ENCODE data around the gene TMEM178A.
"Not testable (repeated sequence)": the region's sequence is repeated elsewhere in the genome, so short reads cannot be mapped to it uniquely, and the experiment has no call there.

TMEM178A gene

DNA sequence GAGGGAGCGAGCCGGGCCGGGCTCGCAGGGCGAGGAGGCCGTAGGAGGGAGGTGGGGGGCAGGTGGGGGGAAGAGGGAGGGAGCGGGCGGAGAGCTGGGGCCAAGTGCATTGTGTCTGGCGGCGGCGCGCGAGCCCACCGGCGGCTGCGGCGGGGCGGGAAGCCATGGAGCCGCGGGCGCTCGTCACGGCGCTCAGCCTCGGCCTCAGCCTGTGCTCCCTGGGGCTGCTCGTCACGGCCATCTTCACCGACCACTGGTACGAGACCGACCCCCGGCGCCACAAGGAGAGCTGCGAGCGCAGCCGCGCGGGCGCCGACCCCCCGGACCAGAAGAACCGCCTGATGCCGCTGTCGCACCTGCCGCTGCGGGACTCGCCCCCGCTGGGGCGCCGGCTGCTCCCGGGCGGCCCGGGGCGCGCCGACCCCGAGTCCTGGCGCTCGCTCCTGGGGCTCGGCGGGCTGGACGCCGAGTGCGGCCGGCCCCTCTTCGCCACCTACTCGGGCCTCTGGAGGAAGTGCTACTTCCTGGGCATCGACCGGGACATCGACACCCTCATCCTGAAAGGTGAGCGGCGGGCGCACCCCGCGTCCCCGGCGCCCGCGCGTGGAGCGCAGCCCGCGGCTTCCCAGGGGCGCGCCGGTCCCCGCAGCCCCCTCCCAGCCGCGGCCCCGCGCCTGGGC is at the start of gene TMEM178A:
Gene TMEM178A, plus strand, starts transcription at position 107 of the 680 bp plus-strand sequence. Its CDS starts 58 bp downstream, at position 165.
- Histone ChIP-seq H3K27me3 (ENCODE audit: control insufficient read depth, insufficient read depth, low read length) (peaks cover 5% of the 10 kb centered on the region), H3K9ac (ENCODE audit: low read length) (no peak within 1 kb of the TSS), H3K27ac (ENCODE audit: low read depth, low read length) (no peak within 1 kb of the TSS), H3K4me1 (ENCODE audit: control insufficient read depth, insufficient read depth, low read length) (peaks cover 4% of the 10 kb centered on the region), H3K4me3 (ENCODE audit: low read length) (peak within 1 kb of the TSS; percentile 61), H3K36me3 (ENCODE audit: control insufficient read depth, insufficient read depth, low read length) (no peaks in the 10 kb centered on the region)

DNA sequence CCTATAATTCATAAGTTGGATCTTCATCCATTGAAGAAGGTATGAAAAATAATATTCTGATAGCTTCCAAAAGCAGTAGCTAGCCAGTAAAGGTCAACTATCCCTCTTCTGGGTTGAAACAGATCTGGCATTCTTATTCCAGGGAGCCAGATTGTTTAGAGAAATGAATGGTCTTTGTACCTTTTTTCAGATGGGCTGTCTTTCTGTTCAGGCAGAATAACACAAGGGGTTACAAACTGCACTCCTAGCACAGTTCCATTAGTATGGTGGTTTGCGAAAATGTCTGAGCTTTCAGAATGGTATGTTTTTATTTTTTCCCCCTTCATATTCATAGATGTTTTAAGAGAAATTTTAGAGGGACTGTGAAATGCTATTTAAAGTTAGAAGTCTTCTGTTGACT is 47.5 kb upstream of the TMEM178A start:
- no peaks in the 10 kb centered on the region for H3K36me3 ChIP-seq (ENCODE audit: control insufficient read depth, insufficient read depth, low read length)
- H3K27me3 ChIP-seq (ENCODE audit: control insufficient read depth, insufficient read depth, low read length) = no peaks in the 10 kb centered on the region
- no peak overlapping the region for H3K4me3 ChIP-seq (ENCODE audit: low read length)
- H3K4me1 ChIP-seq (ENCODE audit: control insufficient read depth, insufficient read depth, low read length) = peaks cover 2% of the 10 kb centered on the region
- H3K27ac ChIP-seq (ENCODE audit: low read depth, low read length) = no peak overlapping the region
- no peak overlapping the region for H3K9ac ChIP-seq (ENCODE audit: low read length)

DNA sequence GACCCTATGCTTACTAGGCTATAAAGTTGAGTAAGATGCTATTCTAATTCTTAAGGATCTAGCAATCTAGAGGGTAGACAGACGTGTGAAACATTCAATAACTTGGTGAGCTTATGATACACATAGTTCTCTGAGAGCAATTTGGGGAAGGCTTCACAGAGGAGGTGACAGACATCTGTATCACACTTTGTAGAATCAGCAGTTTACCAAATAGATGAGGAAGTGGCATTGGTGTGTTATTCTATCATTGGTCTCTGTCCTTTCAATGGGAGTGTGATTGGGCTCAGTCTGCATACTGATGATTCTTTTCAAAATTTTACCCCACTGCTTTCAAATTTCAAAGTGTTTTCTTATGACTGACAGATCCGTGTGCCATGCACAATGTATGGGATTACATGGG is 47.0 kb upstream of the TMEM178A start:
- H3K4me1 ChIP-seq (ENCODE audit: control insufficient read depth, insufficient read depth, low read length) = peaks cover 2% of the 10 kb centered on the region
- no peak overlapping the region for H3K9ac ChIP-seq (ENCODE audit: low read length)
- H3K36me3 ChIP-seq (ENCODE audit: control insufficient read depth, insufficient read depth, low read length) = no peaks in the 10 kb centered on the region
- H3K4me3 ChIP-seq (ENCODE audit: low read length) = no peak overlapping the region
- H3K27ac ChIP-seq (ENCODE audit: low read depth, low read length) = no peak overlapping the region
- H3K27me3 ChIP-seq (ENCODE audit: control insufficient read depth, insufficient read depth, low read length) = no peaks in the 10 kb centered on the region

DNA sequence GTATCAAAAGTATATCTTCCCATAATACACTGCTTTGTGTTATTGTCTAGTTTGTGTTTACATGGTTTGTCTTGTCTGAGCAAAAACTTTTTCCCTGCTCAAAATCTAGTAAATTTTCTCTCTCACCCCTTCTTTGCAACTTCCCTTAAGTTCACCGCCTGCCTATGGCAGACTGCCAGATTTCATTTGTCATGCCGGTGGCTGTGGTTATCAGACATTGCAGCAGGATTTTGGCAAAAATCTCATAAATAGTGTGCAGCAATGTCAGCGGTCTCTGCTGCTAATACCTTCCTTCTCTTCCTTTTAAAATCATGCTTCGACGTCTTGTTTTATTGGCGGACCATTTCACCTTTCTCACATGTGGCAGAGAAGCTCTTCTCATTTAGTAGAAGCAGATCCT is 45.6 kb upstream of the TMEM178A start:
- H3K36me3 ChIP-seq (ENCODE audit: control insufficient read depth, insufficient read depth, low read length) = no peaks in the 10 kb centered on the region
- no peaks in the 10 kb centered on the region for H3K27me3 ChIP-seq (ENCODE audit: control insufficient read depth, insufficient read depth, low read length)
- H3K27ac ChIP-seq (ENCODE audit: low read depth, low read length) = no peak overlapping the region
- no peak overlapping the region for H3K9ac ChIP-seq (ENCODE audit: low read length)
- no peak overlapping the region for H3K4me3 ChIP-seq (ENCODE audit: low read length)
- peaks cover 2% of the 10 kb centered on the region for H3K4me1 ChIP-seq (ENCODE audit: control insufficient read depth, insufficient read depth, low read length)

DNA sequence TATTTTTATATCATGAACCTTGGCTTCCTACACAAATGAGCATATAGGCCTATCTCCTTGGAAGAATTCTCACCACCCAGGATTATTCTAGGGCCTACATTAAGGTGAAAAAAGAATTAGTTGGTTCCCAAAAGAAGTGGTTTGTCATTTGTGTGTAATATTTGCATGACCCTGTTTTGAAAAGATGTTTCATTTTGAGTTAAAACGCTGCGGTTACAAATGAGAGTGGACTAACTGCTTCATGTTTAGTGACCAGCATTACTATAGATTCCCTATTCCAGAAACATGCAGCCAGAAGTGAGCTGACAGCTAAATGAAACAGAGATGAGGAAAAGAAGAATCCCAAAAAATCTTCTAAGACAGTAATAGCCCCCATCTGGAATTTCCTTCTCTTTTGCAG is 44.1 kb upstream of the TMEM178A start:
- no peaks in the 10 kb centered on the region for H3K27me3 ChIP-seq (ENCODE audit: control insufficient read depth, insufficient read depth, low read length)
- H3K9ac ChIP-seq (ENCODE audit: low read length) = no peak overlapping the region
- peaks cover 2% of the 10 kb centered on the region for H3K4me1 ChIP-seq (ENCODE audit: control insufficient read depth, insufficient read depth, low read length)
- no peaks in the 10 kb centered on the region for H3K36me3 ChIP-seq (ENCODE audit: control insufficient read depth, insufficient read depth, low read length)
- H3K4me3 ChIP-seq (ENCODE audit: low read length) = no peak overlapping the region
- no peak overlapping the region for H3K27ac ChIP-seq (ENCODE audit: low read depth, low read length)

DNA sequence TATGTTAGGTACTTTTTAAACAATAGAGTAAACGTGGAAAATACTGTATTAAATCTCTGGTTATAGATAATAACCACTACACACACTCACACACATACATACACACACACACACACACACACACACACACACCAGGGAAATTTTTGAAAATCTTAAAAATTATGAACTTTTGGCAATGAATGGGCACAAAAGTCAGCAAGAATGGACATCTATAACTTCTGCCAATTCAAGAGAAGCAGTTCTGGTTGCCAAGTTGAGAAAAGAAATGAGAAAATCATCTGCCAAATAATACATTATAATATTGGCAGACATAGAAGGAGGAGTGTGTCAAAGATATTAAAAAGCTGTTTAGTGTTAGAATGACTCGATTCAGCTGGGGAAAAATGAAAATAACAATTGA is 42.9 kb upstream of the TMEM178A start:
- no peaks in the 10 kb centered on the region for H3K27me3 ChIP-seq (ENCODE audit: control insufficient read depth, insufficient read depth, low read length)
- H3K4me1 ChIP-seq (ENCODE audit: control insufficient read depth, insufficient read depth, low read length) = peaks cover 2% of the 10 kb centered on the region
- no peak overlapping the region for H3K27ac ChIP-seq (ENCODE audit: low read depth, low read length)
- no peaks in the 10 kb centered on the region for H3K36me3 ChIP-seq (ENCODE audit: control insufficient read depth, insufficient read depth, low read length)
- no peak overlapping the region for H3K4me3 ChIP-seq (ENCODE audit: low read length)
- no peak overlapping the region for H3K9ac ChIP-seq (ENCODE audit: low read length)

DNA sequence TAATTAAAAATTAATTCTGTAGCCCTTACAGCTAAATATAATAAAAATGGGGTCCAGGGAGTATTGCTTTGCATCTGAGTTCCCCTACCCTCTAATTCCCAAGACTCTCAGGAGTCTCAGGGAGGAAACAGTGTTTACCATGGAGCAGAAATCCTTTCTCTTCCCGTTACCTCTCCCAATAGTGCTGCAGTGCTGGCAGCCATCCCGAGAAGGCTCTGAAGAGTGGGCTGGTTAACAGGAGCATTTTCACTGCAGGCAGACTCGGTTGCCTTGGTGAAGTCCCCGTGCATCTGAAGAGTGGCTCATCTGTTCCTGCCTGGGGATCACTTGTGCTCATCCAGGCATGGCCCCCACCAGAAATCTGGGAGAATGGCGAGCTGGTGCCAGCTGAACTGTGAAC is 41.8 kb upstream of the TMEM178A start:
- Histone ChIP-seq H3K27ac (ENCODE audit: low read depth, low read length) (no peak overlapping the region), H3K27me3 (ENCODE audit: control insufficient read depth, insufficient read depth, low read length) (no peaks in the 10 kb centered on the region), H3K9ac (ENCODE audit: low read length) (no peak overlapping the region), H3K4me3 (ENCODE audit: low read length) (no peak overlapping the region), H3K36me3 (ENCODE audit: control insufficient read depth, insufficient read depth, low read length) (no peaks in the 10 kb centered on the region), H3K4me1 (ENCODE audit: control insufficient read depth, insufficient read depth, low read length) (peaks cover 2% of the 10 kb centered on the region)

DNA sequence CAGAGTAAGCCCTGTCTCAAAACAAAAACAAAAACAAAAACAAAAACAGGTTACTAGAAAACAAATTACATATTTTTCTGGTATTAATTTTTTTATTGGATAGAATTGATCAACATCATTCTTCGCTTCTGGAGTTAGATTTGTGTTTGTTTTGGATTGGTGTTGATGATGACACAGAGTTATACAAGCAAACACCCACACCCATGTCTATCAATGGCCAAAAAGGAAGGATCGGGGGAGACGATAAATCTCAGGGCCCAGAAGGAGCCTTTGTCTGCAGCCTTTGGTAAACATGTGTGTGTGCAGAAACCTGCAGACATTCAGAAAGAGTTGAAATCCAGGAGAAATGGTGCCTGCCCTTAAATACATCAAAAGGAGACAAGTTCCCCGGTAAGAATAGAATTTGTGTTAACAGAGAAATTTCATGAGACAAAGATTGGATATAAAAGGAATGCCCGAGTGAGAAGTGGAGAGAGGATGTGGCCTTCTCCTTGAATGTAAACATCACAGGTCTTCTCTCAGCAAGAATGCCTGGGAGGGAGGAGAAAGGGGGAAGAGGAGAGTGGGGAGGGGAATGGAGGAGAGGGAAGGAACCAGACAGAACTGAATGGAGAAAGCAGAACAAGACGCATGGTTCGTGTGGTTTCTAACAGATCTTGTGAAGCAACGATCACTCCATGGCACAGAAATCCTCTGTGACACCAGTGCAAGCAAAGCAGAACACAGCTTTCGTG is 40.4 kb upstream of the TMEM178A start:
- Histone ChIP-seq H3K9ac (ENCODE audit: low read length) (no peak overlapping the region), H3K27ac (ENCODE audit: low read depth, low read length) (no peak overlapping the region), H3K27me3 (ENCODE audit: control insufficient read depth, insufficient read depth, low read length) (no peaks in the 10 kb centered on the region), H3K4me3 (ENCODE audit: low read length) (no peak overlapping the region), H3K36me3 (ENCODE audit: control insufficient read depth, insufficient read depth, low read length) (no peaks in the 10 kb centered on the region), H3K4me1 (ENCODE audit: control insufficient read depth, insufficient read depth, low read length) (no peaks in the 10 kb centered on the region)

DNA sequence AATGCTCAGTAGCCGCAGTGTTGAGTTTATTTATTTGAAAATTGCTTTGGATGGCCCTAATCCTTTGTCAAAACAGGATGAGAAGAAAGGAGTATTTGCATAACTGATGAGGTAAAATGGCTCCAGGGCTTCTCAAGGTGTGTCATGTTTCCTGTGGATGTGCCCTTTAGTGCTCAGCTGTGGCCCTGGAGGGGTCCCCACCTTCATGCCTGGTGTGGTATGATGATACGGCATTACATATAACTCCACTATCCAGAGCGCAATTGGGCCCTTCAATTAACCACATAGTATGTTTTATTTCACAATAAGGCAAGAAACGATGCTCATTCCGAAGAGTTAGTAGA is 39.8 kb upstream of the TMEM178A start:
- H3K27ac ChIP-seq (ENCODE audit: low read depth, low read length) = no peak overlapping the region

DNA sequence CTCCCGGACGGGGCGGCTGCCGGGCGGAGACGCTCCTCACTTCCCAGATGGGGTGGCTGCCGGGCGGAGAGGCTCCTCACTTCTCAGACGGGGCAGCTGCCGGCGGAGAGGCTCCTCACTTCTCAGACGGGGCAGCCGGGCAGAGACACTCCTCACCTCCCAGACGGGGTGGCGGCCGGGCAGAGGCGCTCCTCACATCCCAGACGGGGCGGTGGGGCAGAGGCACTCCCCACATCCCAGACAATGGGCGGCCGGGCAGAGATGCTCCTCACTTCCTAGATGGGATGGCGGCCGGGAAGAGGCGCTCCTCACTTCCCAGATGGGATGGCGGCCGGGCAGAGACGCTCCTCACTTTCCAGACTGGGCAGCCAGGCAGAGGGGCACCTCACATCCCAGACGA is 37.4 kb upstream of the TMEM178A start:
- H3K36me3 ChIP-seq (ENCODE audit: control insufficient read depth, insufficient read depth, low read length); H3K4me1 ChIP-seq (ENCODE audit: control insufficient read depth, insufficient read depth, low read length); H3K27me3 ChIP-seq (ENCODE audit: control insufficient read depth, insufficient read depth, low read length); H3K4me3 ChIP-seq (ENCODE audit: low read length); H3K9ac ChIP-seq (ENCODE audit: low read length); H3K27ac ChIP-seq (ENCODE audit: low read depth, low read length): not testable (repeated sequence)

More for the DNA sequence above, 39.8 kb upstream of the TMEM178A start:
- Histone ChIP-seq H3K4me1 (ENCODE audit: control insufficient read depth, insufficient read depth, low read length) (no peaks in the 10 kb centered on the region), H3K9ac (ENCODE audit: low read length) (no peak overlapping the region), H3K36me3 (ENCODE audit: control insufficient read depth, insufficient read depth, low read length) (no peaks in the 10 kb centered on the region), H3K4me3 (ENCODE audit: low read length) (no peak overlapping the region), H3K27me3 (ENCODE audit: control insufficient read depth, insufficient read depth, low read length) (no peaks in the 10 kb centered on the region)

DNA sequence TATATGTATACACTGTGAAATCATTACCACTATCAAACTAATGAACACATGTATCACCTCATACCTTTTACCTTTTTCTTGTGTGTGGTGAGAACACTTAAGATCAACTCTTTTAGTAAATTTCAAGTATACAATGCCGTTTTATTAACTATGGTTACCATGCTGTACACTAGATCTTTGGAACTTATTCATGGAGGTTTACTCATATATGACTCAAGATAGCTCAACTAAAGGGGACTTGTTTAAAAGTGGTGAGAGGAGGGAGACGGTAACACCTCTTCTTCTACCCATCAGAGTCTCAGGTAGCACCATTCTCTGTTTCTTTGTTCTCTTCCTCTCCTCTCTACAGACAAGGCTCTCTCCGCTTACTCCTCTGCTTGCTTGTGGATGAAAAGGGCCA is 36.1 kb upstream of the TMEM178A start:
- Histone ChIP-seq H3K27ac (ENCODE audit: low read depth, low read length) (no peak overlapping the region), H3K4me1 (ENCODE audit: control insufficient read depth, insufficient read depth, low read length) (no peaks in the 10 kb centered on the region), H3K9ac (ENCODE audit: low read length) (no peak overlapping the region), H3K36me3 (ENCODE audit: control insufficient read depth, insufficient read depth, low read length) (no peaks in the 10 kb centered on the region), H3K4me3 (ENCODE audit: low read length) (no peak overlapping the region), H3K27me3 (ENCODE audit: control insufficient read depth, insufficient read depth, low read length) (no peaks in the 10 kb centered on the region)

DNA sequence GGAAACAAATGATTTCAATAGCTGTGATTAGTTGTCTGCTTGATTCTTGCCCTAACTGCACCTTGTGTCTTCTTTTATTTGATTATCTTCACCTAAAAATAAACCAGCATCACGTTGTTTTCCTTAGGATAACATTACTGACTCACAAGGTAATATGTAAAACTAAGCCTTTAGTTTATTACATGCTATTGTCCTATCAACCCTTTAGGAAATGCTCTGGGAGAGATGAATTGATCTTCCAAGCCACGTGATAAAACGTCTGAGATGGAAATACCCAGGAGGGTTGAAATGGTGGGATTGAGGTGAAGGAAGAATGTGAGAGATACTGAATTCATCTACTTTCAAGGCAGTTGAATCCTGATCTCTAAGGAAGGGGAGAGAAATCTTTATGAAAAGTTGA is 34.5 kb upstream of the TMEM178A start:
- no peak overlapping the region for H3K9ac ChIP-seq (ENCODE audit: low read length)
- H3K4me1 ChIP-seq (ENCODE audit: control insufficient read depth, insufficient read depth, low read length) = no peaks in the 10 kb centered on the region
- H3K36me3 ChIP-seq (ENCODE audit: control insufficient read depth, insufficient read depth, low read length) = no peaks in the 10 kb centered on the region
- H3K4me3 ChIP-seq (ENCODE audit: low read length) = no peak overlapping the region
- no peak overlapping the region for H3K27ac ChIP-seq (ENCODE audit: low read depth, low read length)
- no peaks in the 10 kb centered on the region for H3K27me3 ChIP-seq (ENCODE audit: control insufficient read depth, insufficient read depth, low read length)

DNA sequence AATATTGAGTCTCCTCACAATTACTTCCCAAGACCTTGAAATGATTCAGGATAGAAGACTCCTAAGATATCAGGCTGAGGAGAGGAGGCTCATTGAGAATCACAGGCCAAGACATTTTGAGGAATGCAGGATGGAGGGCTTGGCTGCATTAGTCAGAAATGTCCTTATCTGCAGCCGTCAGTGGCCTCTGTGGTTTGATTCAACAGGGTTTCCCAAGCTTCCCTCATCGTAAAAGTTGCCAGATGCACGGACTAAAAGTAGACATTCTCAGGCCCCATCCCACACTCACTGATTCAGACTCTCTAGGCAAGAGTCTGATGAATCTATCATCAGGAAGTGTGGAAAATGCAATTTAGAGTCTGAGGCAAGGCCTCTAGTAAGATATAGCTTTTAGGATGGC is 34.0 kb upstream of the TMEM178A start:
- H3K27ac ChIP-seq (ENCODE audit: low read depth, low read length) = no peak overlapping the region
- no peaks in the 10 kb centered on the region for H3K36me3 ChIP-seq (ENCODE audit: control insufficient read depth, insufficient read depth, low read length)
- H3K4me3 ChIP-seq (ENCODE audit: low read length) = no peak overlapping the region
- H3K4me1 ChIP-seq (ENCODE audit: control insufficient read depth, insufficient read depth, low read length) = no peaks in the 10 kb centered on the region
- no peaks in the 10 kb centered on the region for H3K27me3 ChIP-seq (ENCODE audit: control insufficient read depth, insufficient read depth, low read length)
- H3K9ac ChIP-seq (ENCODE audit: low read length) = no peak overlapping the region
